ENCODE data around the gene TRIM75.

DNA sequence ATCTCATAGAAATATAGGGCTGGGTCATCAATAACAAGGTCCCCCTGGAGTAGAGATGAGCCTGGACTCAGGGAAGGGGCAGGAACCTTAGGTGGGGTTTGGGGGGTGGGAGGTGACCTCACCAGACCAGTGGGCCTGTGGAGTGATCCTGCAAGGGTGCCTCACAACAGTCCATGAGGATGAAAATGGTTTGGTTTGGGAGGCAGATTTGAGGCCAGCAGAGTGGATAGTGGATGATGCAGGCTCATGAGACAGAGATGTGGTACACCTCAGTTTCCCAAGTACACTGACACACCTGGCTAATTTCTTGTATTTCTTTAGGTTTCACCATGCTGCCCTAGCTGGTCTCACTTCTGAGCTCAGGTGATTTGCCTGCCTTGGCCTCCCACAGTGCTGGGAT lies 40.0 kb upstream of the TRIM75 start:
- TF ChIP-seq GATA3 (IDR thresholded peaks at IDR 0.05; ENCODE audit: low read depth, low read length): no peak
- TF ChIP-seq GATA2 (IDR thresholded peaks at IDR 0.05; ENCODE audit: low read depth, low read length): no peak
